ENCODE measurements around the gene SPECC1. TPM values are rescaled to one million over a fixed set of nuclear protein-coding genes. Genes with fewer than 3 reads are reported as not detected.

Gene SPECC1
- total and polyA plus RNA-seq, 9 of the 15 experiments (the other 6 are each of a cell fraction or from before 2014, with no cell fraction given) = 2.4 to 19.6 (median 14.7) TPM

GRCh38 chr17:20299013-20299412 is 289.9 kb downstream of the SPECC1 start:
- no TSS peak for BruUV-seq (replicated peaks)
- no peaks in the 10 kb centered on the region for H3K27me3 ChIP-seq (ENCODE audit: control insufficient read depth in 2 of 2, insufficient read depth in 2 of 2, low read length in 2 of 2)
- no peaks in the 10 kb centered on the region for H3K79me2 ChIP-seq (ENCODE audit: control insufficient read depth, insufficient read depth, low read length)
- no peaks in the 10 kb centered on the region for H3K9me3 ChIP-seq (replicated peaks; ENCODE audit: control insufficient read depth, insufficient read depth, low read depth, low read length)
- no peaks in the 10 kb centered on the region for H3K4me1 ChIP-seq (replicated peaks in 1 of 2; ENCODE audit: control insufficient read depth in 2 of 2, insufficient read depth in 2 of 2, low read length in 2 of 2)
- TF ChIP-seq RBM25 (IDR thresholded peaks at IDR 0.05; ENCODE audit: low read depth, low read length, severe bottlenecking) = peak; percentile 8
- TF ChIP-seq ZNF134 (CRISPR knock-in tag; conservative IDR thresholded peaks at IDR 0.05) = peak; percentile 96
- TF ChIP-seq ZFP91 (CRISPR knock-in tag; IDR thresholded peaks at IDR 0.05) = no peak
- no peak for TF ChIP-seq PRMT5 (CRISPR knock-in tag; IDR thresholded peaks at IDR 0.05)
- TF ChIP-seq CUX1 (CRISPR knock-in tag; IDR thresholded peaks at IDR 0.05) = no peak
- H3K4me3 ChIP-seq = no peak overlapping the region
- no peaks in the 10 kb centered on the region for H4K20me1 ChIP-seq (replicated peaks; ENCODE audit: control insufficient read depth, insufficient read depth, low read length)
- in situ Hi-C loops (cut with MboI) = no loop called here
- no peaks in the 10 kb centered on the region for H3K36me3 ChIP-seq (ENCODE audit: control insufficient read depth, insufficient read depth, low read length)
- intact Hi-C loops (cut with micrococcal nuclease) = no loop called here
- no peak overlapping the region for H3K9ac ChIP-seq (ENCODE audit: insufficient read depth in 1 of 2, low read depth in 2 of 2, low read length in 2 of 2)
- no peak overlapping the region for H3K27ac ChIP-seq (ENCODE audit: extremely low read depth, low read depth, low read length)
- ChIA-PET CTCF (ENCODE audit: low intra/inter-chr PET ratio) (no interaction called here), POLR2A (interaction anchor here (0.9 kb wide), 1 partner anchor 109 kb away, joined by 5 read pairs; no protein-coding TSS in a partner anchor)
- DNase-seq (ENCODE audit: extremely low read depth in 1 of 4, low spot score in 3 of 4) (no peak), ATAC-seq (no peak), FAIRE-seq (no peak)
- H3K4me2 ChIP-seq (ENCODE audit: insufficient read depth, low read length) = no peak overlapping the region
- 66% methylated on average over 3 of the region's 3 CpGs for WGBS (ENCODE audit: insufficient coverage, low coverage, missing lambda C conversion rate)
- no peaks in the 10 kb centered on the region for H3K9me1 ChIP-seq (ENCODE audit: control insufficient read depth, insufficient read depth, low read length)
- no peak overlapping the region for H2AFZ ChIP-seq (ENCODE audit: low read depth, low read length)
